HG02588 (cell line): Measurements from ENCODE around the gene SNRK.

Source experiments
- ATAC-seq: cut with Tn5 transposase; IDR thresholded peaks from one replicate; pipeline ENCODE4 v1.9.1; 2021; ENCODE audit warnings: mild to moderate bottlenecking, moderate library complexity; ENCODE audit not compliant: unreplicated experiment

Gene SNRK

DNA sequence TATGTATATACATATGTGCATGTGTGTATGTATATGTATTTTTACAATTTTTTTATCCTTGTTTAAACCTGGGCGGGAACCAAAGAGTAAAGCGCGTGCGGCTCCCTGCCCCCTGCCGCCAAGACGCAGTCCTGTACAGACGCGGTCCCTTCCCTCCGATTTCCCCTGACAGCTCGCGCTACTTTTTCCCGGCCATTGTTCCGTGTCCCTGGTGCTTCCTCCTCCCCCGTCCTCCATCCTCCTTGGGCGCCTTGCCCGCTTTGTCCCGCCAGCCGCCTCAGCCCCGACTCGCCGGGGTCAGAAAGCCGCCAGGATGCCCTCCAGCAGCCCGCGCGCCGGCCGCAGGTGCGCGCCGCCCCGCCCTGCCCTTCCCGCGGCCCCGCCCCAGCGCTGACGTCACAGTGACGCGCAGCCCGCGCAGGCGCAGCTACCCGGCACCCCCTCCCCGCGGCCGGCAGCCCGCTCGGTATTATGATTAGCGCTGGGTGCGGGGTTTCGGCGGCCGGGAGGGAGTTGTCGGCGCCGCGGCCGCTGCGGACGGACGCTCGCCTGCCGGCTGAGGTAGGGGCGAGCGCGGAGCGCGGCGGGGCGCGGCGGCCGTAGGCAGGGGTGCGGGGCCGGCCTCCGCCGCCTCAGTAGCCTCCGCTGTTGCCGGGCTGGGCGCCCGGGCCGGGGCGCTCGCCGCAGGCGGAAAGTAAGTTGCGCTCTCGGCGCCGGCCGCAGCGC lies at the start of gene SNRK:
Gene SNRK (plus strand): TSS at position 426 of the 726 bp plus-strand sequence. CDS start 16,664 bp downstream, outside the sequence.
- peak; percentile 86 for ATAC-seq

DNA sequence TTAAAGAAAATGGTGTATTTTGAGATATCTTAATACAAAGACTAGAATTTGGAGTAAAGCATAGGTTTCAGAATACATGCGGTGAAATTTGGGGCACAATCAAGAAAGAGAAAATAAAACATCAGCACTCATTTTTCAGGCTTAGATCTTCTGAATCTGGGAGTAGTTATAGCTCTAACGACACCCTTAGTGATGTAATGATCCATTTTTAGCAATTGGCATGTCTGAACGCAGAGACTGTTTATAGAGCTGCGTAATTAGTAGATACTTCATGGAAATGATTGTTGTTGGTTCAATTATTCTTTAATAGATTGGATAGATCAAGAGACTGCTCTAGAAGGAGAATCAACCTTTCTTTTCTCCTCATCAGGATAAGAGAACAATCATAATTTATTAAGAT lies 47.5 kb upstream of the SNRK start:
- no peak for ATAC-seq

GRCh38 chr3:43239755-43240154 lies 46.6 kb upstream of the SNRK start:
- no peak for ATAC-seq

- no peak for ATAC-seq
Measured at GRCh38 chr3:43243590-43244587, 42.5 kb upstream of the SNRK start.

GRCh38 chr3:43244694-43245093 lies 41.6 kb upstream of the SNRK start:
- ATAC-seq: no peak

GRCh38 chr3:43246976-43247375 lies 39.4 kb upstream of the SNRK start:
- ATAC-seq: no peak

DNA sequence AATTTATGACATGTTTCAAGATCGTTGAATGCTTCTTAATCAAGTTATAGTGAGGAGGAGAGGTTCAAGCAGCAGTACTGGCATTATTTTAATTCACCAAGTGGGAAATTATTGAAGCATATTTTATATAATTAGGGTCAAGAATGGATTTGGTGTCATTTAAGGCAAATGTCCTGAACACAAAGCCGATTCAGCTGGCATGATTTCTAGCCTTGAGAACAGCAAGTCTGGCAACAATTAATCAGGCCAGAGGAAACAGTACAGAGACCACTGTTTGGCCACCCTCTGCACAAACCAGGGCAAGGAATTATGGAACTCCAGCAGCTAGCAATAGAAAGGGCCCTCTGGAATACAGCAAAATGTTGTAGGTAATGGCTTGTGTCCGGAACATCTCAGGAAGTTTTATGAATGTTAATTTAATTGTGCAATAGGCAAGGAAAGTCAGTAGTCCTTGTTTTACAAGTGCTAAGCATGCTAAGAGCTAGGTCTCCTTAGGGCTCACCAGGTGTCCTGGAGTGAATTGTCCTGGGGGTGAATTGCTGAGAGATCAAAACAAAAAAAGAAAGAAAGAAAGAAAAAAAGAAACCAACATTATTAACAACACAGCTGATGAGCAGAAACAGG lies 38.7 kb upstream of the SNRK start:
- ATAC-seq: no peak

- no peak for ATAC-seq
Measured at GRCh38 chr3:43248185-43248583, 38.2 kb upstream of the SNRK start.

GRCh38 chr3:43248973-43249372 lies 37.4 kb upstream of the SNRK start:
- no peak for ATAC-seq

DNA sequence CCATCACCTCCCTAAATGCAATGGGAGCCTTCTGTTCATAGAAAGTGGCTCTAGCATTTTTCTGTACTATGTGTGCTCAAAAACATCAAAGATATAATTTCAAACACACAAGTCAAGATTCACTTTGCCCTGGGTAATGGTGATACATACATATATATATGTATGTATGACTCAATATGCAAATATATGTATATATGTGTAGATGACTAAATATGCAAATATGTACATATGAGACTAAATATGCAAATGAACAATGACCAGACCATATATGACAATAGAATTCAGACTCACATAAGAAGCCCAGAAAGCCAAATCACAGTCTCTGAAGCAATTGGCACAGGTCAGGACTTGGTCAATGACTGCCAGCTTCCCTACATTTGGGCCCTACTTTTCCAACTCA lies 36.9 kb upstream of the SNRK start:
- ATAC-seq: no peak

DNA sequence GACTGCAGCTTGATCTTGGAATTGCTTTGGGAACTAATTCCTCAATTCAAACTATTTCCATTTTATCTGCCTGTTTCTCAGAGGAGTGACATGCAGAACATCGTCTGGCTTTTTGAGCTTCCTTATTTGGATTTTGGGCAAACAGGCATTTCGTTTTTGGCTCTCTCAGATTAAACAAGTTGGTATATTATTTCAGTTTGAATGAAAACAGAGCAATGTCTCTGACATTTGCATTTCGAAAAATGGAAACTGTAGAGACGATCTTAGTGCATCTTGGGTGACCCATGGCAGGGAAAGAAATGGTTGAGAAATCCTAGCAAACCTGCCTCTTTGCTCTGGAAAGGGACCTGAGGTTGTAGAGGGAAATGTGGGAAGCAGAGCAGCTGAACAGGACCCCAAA lies 33.0 kb upstream of the SNRK start:
- no peak for ATAC-seq

GRCh38 chr3:43254125-43254524 lies 32.2 kb upstream of the SNRK start:
- ATAC-seq: no peak

- ATAC-seq: no peak
Measured at GRCh38 chr3:43255662-43256061, 30.7 kb upstream of the SNRK start.

- ATAC-seq: no peak
Measured at GRCh38 chr3:43256714-43257461, 29.5 kb upstream of the SNRK start.

DNA sequence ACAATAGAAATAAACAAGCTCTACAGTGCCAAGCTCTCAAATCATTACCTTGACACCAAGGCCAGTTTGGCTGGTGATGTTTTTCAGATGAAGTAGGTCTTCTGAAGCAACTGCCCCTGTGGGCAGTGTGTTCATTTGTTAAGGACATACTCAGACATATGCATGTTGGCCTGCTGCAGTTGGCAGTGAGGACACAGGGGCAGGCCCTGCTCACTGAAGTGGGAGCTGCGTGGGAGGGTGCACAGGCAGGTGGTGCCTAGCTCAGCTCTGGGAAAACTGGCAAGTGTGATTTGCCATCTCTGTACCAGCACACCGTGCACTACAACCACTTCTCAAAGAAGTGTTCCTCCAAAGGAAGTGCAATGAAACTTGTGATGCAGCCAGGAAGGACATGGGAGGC lies 28.5 kb upstream of the SNRK start:
- ATAC-seq: no peak

DNA sequence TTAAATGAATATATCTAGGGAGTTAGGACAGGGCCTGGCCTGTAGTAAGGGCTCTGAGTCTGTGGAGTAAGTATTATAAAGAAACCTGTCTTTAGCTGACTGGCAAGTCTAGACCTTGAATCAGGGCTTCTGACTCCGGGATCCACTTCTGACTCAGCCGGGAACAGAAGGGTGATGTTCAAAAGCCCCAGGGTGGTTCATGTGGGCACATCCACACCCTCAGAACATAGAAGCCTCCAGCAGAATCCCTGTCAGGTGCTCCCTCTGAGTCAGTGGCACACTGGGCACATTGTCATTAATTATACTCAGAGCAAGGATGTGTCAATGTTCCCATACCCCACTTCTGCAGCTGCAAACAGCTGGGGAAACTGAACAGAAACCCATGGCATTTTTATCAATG lies 26.7 kb upstream of the SNRK start:
- no peak for ATAC-seq

DNA sequence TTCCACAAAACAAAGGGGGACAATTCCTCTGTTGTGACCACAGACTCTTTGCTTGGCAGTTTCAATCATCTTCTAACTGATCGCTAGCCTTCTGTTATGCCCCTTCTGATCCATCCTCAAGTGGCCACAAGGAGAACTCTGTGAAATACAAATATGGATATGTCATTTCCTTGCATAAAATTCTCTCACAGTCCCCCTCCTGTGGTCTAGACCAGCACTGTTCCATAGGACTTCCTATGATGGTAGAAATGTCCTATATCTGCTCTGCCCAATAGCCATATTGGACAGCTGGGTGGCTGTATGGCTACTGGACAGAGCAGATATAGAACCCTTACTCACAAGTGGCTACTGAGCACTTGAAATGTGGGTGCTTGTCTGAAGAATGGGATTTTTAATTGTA lies 25.9 kb upstream of the SNRK start:
- no peak for ATAC-seq

DNA sequence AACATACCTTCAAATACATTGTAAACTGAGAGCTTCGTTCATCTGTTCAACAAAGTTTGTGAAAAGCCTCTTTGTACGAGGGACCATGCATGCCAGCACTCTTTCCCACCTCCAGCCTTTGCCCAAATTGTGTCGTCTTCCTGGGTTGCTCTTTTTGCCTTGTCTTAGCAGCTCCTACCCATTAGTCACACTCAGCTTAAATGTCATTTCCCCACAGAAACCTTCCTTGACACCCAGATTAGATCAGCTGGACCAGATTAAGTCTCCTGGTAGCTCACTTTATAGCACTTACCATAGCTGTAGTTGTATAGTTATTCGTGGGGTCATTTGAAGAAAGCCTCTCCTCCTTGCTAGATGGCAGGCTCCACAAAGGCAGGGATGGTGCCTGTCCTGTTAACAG lies 24.1 kb upstream of the SNRK start:
- no peak for ATAC-seq

DNA sequence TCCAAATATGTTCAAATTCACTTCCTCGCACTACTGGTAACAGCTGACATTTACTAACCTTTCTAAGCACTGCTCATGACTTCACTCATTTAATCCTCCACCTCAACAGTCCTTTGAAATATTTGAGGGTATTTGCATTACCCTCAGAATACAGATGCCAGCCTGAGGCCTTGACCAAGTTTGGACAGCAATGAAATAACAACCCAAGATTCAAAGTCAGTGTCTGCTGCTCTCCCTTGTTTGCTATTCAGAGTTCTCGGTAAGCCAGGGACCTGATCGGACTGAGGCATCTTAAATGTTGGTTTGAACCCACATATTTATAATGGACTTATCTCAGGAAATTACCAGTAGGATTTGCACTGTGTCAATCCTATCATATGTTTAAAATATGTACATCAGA lies 19.9 kb upstream of the SNRK start:
- ATAC-seq: no peak

DNA sequence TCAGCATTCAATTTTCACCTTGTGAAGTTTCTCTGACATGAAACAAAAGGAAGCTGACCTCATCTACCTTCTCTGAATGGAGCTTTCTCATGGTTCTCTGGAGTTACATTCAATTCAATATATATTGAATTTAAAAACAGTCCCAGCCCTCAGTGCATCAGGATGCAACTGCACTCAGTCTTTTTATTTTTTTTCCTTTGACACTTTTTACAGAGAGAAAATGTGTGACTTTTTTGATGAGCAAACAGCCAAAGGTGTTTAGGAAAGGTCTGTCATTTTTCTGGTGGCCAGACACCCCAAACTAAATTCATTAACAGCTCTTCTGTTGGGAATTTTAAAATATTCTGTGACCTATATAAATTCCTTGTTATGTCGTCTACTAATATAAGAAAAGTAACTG lies 19.3 kb upstream of the SNRK start:
- no peak for ATAC-seq

DNA sequence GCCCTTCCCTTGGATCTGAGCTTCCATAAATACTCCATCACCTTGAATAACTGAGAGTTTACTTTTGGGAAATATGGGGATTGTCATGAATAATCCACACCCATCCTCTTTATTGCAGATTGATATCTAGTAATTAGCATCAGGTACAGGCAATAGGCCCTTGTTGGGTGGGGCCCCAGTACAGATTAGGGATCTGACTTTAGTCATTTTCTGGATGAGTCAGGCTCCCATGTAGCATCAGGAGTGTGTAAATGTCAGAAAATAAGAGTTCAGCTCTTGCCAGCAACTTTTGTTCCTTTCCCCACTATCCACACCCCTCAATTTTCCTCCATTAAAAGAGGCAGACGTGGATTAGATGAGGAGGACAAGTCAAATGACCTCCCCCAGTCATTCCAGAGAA lies 17.7 kb upstream of the SNRK start:
- ATAC-seq: no peak
